ENCODE results near the gene HERPUD1. TPM values are rescaled to one million over a fixed set of nuclear protein-coding genes. Genes with fewer than 3 reads are reported as not detected.
"Not testable (repeated sequence)": the region's sequence is repeated elsewhere in the genome, so short reads cannot be mapped to it uniquely, and the experiment has no call there.

The HERPUD1 gene
- total RNA-seq, 4 donors from 2014 or later: 143 to 274 (median 161) TPM

GRCh38 chr16:56973294-56973689, 41.4 kb downstream of the HERPUD1 start:
- TF ChIP-seq EP300 (IDR thresholded peaks at IDR 0.05) (no peak), CTCF (IDR thresholded peaks at IDR 0.05) (no peak), POLR2A (IDR thresholded peaks at IDR 0.05) (no peak)
- no peaks in the 10 kb centered on the region for H3K9me3 ChIP-seq
- DNase-seq (ENCODE audit: low spot score in 2 of 2): no peak

GRCh38 chr16:56973899-56974298, 42.0 kb downstream of the HERPUD1 start:
- not testable (repeated sequence) for H3K9me3 ChIP-seq; DNase-seq (ENCODE audit: low spot score in 2 of 2); H3K4me1 ChIP-seq; H3K27me3 ChIP-seq; H3K4me3 ChIP-seq; H3K27ac ChIP-seq; H3K36me3 ChIP-seq
- 88 to 89% methylated on average over 7 of the region's 7 CpGs for WGBS, 2 donors

More at GRCh38 chr16:56973294-56973689, 41.4 kb downstream of the HERPUD1 start:
- Histone ChIP-seq H3K4me3 (no peak overlapping the region), H3K27me3 (no peaks in the 10 kb centered on the region), H3K4me1 (peaks cover 0 to 9% (median 0%) of the 10 kb centered on the region in 4 donors), H3K36me3 (no peaks in the 10 kb centered on the region), H3K27ac (no peak overlapping the region)
- WGBS, 2 donors: 66 to 72% methylated on average over 9 of the region's 9 CpGs

GRCh38 chr16:56974549-56975300, 42.8 kb downstream of the HERPUD1 start:
- Histone ChIP-seq H3K9me3 (no peaks in the 10 kb centered on the region), H3K4me1 (peaks cover 0 to 9% (median 0%) of the 10 kb centered on the region in 4 donors), H3K27me3 (no peaks in the 10 kb centered on the region), H3K27ac (no peak overlapping the region), H3K4me3 (no peak overlapping the region), H3K36me3 (no peaks in the 10 kb centered on the region)
- TF ChIP-seq EP300 (IDR thresholded peaks at IDR 0.05) (no peak), POLR2A (IDR thresholded peaks at IDR 0.05) (no peak), CTCF (IDR thresholded peaks at IDR 0.05) (no peak)
- no peak for DNase-seq (ENCODE audit: low spot score in 2 of 2)
- 77 to 81% methylated on average over 9 of the region's 9 CpGs for WGBS, 2 donors

- Histone ChIP-seq H3K4me1 (peaks cover 0 to 9% (median 0%) of the 10 kb centered on the region in 4 donors), H3K36me3 (no peaks in the 10 kb centered on the region), H3K9me3 (no peaks in the 10 kb centered on the region), H3K27ac (no peak overlapping the region), H3K4me3 (no peak overlapping the region), H3K27me3 (no peaks in the 10 kb centered on the region)
- 85 to 88% methylated on average over 10 of the region's 10 CpGs for WGBS, 2 donors
- DNase-seq (ENCODE audit: low spot score in 2 of 2): no peak
- TF ChIP-seq POLR2A (IDR thresholded peaks at IDR 0.05) (no peak), CTCF (IDR thresholded peaks at IDR 0.05) (no peak), EP300 (IDR thresholded peaks at IDR 0.05) (no peak)
These were observed 43.8 kb downstream of the HERPUD1 start for GRCh38 chr16:56975714-56976113.

- DNase-seq (ENCODE audit: low spot score in 2 of 2): no peak
- H3K4me3 ChIP-seq: no peak overlapping the region
- no peaks in the 10 kb centered on the region for H3K27me3 ChIP-seq
- no peak overlapping the region for H3K27ac ChIP-seq
- H3K9me3 ChIP-seq: no peaks in the 10 kb centered on the region
- TF ChIP-seq POLR2A (IDR thresholded peaks at IDR 0.05) (no peak), CTCF (IDR thresholded peaks at IDR 0.05) (no peak), EP300 (IDR thresholded peaks at IDR 0.05) (no peak)
- H3K36me3 ChIP-seq: peaks cover 0 to 6% (median 0%) of the 10 kb centered on the region in 3 donors
- WGBS, 2 donors: 80 to 85% methylated on average over 6 of the region's 6 CpGs
- peaks cover 0 to 7% (median 0%) of the 10 kb centered on the region in 4 donors for H3K4me1 ChIP-seq
These were observed 45.3 kb downstream of the HERPUD1 start for GRCh38 chr16:56977216-56977615.
